ENCODE measurements around the gene MAD1L1.

The MAD1L1 gene

DNA sequence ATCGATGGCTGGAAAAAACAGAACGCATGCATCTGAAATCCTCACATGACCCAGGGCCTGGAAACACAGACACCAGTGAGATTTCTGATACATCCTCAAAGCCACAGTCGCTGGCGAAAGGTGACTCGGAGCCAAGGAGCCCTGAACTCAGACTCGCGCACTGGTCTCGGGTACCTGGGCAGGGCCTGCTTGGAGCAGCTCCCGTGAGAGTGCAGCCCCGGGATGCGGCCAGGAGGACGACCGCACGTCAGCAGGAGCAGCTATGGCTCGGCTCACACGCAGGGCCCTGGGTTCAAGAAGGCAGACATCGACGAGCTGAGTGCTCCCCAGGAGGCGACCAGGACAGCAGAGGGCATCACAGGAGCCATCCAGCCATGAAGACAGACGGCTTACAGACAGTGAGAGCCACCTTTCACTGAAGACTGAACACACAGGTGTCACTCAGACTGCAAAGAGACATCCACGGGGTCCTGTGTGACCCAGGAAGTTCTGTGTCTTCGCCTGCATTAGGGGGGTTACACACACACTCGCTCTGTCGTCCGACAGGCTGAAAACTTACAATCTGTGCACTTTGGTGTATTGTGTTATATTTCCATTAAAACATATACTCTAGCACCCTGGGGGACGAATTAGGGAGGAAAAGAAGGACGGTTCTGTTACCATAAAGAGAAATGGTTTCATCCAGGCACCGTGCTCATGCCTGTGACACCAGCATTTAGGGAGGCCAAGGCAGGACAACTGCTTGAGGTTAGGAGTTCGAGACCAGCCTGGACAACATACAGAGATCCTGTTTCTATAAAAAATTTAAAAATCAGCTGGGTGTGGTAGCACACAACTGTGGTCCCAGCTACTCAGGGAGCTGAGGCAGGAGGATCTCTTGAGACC, 227.7 kb downstream of the MAD1L1 start:
- no peak overlapping the region for H3K4me3 ChIP-seq (ENCODE audit: control insufficient read depth, low read depth, low read length)
- no peak for DNase-seq (ENCODE audit: low read depth)
- TF ChIP-seq, protein P1, sequence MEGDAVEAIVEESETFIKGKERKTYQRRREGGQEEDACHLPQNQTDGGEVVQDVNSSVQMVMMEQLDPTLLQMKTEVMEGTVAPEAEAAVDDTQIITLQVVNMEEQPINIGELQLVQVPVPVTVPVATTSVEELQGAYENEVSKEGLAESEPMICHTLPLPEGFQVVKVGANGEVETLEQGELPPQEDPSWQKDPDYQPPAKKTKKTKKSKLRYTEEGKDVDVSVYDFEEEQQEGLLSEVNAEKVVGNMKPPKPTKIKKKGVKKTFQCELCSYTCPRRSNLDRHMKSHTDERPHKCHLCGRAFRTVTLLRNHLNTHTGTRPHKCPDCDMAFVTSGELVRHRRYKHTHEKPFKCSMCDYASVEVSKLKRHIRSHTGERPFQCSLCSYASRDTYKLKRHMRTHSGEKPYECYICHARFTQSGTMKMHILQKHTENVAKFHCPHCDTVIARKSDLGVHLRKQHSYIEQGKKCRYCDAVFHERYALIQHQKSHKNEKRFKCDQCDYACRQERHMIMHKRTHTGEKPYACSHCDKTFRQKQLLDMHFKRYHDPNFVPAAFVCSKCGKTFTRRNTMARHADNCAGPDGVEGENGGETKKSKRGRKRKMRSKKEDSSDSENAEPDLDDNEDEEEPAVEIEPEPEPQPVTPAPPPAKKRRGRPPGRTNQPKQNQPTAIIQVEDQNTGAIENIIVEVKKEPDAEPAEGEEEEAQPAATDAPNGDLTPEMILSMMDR (conservative IDR thresholded peaks at IDR 0.05; ENCODE audit: control insufficient read depth, insufficient read depth, low read depth, low read length), result no peak

DNA sequence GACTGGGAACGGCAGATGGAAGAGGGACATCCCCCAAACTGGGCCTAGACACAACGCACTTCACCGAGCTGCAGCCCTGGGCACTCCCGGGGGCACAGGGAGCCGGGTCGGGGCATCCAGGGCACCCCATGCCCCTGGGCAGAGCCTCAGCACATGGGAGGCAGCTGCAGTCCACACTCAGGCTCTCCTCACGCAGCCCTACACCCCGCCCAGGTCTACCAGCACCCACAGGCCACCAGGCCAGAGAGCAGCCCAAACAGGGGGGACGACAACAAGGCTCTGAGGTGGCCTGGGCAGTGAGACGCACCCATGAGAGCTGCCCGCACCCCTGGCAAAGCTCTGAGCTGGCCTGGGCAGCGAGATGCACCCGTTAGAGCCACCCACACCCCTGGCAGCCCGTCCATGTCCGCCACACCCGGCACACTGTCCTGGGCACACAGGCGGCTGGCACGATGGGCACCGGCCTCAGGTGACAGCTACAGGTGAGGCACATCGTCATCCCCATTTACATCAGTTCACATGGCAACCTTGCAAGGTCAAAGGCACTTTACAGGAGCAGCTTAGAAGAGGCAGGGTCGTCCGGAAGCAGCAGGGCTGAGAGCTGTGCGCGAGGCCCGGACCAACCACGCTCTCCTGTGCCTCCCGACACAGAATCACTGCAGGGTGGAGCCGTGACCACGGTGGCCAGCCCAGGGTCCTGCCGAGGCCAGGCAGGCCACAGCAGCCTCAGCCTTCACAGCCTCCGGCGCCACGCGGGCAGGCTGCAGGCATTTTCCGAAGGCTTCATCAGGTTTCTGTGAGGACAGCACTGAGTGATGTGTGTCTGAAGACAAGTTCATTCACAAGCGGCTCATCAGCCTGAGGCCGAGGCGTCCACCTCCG, 228.6 kb downstream of the MAD1L1 start:
- DNase-seq (ENCODE audit: low read depth), result no peak
- H3K4me3 ChIP-seq (ENCODE audit: control insufficient read depth, low read depth, low read length), result no peak overlapping the region
- TF ChIP-seq, protein P1 (conservative IDR thresholded peaks at IDR 0.05; ENCODE audit: control insufficient read depth, insufficient read depth, low read depth, low read length), result no peak

DNA sequence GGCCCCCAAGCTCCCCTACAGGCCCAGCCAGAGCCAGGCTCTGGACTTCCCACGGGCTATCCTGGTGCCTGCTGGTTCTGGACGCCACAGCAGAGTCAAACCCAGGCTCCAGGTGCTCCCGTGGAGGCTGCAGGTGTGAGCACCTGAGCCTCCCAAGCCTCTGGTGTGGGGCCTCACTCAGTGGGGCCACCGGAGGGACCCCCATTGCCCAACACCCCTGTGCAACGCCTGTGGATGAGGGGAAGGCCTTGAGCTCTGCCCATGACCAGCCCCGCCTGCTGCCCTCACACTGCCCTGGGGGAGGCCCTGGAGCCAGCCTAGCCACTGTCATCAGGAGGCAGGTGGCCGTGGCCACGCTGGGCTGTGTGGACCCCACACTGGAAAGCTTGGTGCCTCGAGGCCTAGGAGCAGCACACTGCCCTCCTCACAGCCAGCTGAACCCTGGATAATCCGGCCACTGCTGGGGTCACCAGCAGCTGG, 229.3 kb downstream of the MAD1L1 start:
- DNase-seq (ENCODE audit: low read depth), result no peak
- TF ChIP-seq, protein P1 (conservative IDR thresholded peaks at IDR 0.05; ENCODE audit: control insufficient read depth, insufficient read depth, low read depth, low read length), result no peak

DNA sequence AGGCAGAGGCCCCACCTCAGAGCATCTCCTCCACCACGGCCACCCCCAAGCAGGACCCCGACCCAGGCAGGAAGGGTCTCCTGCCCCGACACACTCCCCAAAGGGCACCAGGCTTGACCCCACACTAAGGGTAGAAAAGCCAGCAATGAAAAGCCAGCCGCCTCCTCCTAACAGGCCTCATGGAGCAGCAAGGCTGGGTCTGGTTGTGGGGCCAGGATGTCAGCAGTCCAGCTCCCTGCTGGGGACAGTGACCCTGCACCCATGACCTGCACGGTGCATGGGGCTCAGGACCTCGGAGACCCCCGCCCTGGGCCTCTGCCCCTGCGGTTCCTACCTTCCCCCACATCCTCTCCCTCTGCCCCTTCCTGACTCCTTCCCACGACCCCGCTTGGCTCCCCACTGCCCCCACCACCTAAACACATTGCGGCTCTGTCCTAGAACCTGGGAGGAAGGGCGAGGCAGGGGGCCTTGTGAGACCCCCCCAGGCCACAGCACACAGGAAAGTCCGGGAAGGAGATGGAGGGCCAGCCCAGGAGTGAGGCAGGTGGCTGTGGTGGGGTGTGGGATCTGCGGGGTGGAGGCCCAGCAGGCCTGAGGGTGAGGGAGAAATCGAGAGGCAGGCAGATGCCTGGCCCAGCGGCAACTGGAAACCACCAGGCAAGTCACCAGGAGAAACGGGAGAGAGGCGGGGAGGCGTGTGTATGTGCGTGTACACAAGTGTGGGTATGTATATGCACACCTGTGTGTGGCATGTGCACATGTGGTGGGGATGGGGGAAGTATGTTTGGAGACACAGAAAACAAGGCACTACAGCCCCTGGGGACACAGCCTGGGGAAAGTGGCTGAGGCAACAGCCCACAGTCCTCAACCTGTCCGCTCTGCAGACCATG, 229.9 kb downstream of the MAD1L1 start:
- TF ChIP-seq, protein P1 (conservative IDR thresholded peaks at IDR 0.05; ENCODE audit: control insufficient read depth, insufficient read depth, low read depth, low read length), result no peak
- DNase-seq (ENCODE audit: low read depth), result no peak
- H3K4me3 ChIP-seq (ENCODE audit: control insufficient read depth, low read depth, low read length), result no peak overlapping the region

More for the DNA sequence above, 229.3 kb downstream of the MAD1L1 start:
- H3K4me3 ChIP-seq (ENCODE audit: control insufficient read depth, low read depth, low read length), result no peak overlapping the region

DNA sequence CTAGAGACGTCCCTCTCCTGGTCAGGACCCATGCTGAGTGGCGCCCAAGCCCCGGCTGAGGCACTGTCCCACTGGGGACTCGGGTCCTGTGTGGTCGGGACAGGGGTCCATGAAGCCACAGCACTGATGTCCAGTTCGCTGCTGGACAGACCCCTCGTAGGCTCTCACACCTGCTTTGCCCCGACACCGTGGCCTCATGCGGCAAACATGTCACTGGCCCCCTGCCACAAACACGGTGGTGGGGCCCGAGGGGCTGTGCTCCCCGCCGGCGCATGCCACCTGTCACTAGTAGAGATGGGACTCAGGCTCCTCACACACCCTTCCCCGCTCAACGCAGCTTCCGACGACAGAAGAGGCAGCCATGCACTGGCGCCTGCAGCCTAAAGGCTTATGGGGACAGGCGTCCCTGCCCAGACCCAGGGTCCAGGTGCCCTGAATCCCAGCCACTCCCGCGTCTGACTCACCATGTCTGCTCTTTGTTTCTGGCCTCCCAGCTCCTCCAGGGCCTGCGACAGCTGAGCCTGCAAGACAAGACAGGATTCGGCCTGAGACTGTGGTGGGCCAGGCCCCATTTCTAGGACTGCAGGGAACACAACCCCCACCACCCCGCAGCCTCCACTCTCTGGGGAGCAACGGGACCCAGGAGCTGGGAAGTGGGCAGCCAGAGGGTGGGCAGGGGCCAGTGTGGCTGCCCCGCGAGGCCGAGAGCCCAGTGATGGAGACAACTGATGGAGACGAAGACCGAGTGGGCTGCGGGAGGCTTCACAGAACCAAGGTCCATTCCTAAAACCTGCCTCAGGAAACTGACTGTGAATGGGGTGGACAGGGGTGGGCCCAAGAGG, 230.9 kb downstream of the MAD1L1 start:
- TF ChIP-seq, protein P1 (conservative IDR thresholded peaks at IDR 0.05; ENCODE audit: control insufficient read depth, insufficient read depth, low read depth, low read length), result no peak
- DNase-seq (ENCODE audit: low read depth), result no peak
- H3K4me3 ChIP-seq (ENCODE audit: control insufficient read depth, low read depth, low read length), result no peak overlapping the region

All from fibroblast of mammary gland (primary cell).